HG03565 (cell line): ENCODE measurements around the gene STARD9.
A peak's percentile ranks its signal among the peaks of the same experiment; 100 is the strongest.

Experiments
- ATAC-seq: cut with Tn5 transposase; IDR thresholded peaks from one replicate; pipeline ENCODE4 v1.9.1; 2021; ENCODE audit warnings: mild to moderate bottlenecking, moderate library complexity; ENCODE audit not compliant: unreplicated experiment

The STARD9 gene

GRCh38 chr15:42727750-42728381, 152.5 kb downstream of the STARD9 start:
- no peak for ATAC-seq

- no peak for ATAC-seq
These were observed 153.2 kb downstream of the STARD9 start for GRCh38 chr15:42728560-42728959.

GRCh38 chr15:42728972-42729371, 153.6 kb downstream of the STARD9 start:
- no peak for ATAC-seq

DNA sequence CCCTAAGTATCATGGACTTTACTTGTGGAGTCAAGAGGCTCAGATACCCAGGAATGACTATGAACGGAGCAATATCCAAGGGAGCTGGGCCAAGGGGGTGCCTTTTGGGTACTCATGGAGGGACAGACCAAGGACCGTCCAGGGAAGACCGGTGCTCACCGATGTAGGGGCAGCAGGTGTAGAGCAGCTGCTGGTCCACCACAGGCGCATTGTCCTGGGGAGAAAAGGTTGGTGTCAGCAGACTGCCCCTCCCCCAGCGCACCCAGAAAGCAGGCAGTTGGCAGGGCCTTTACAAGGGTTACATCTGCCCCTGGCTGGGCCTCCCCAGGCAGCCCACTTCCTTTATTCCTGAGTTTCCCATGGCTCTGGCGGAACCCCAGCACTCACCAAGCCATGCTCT, 154.0 kb downstream of the STARD9 start:
- ATAC-seq, result no peak

GRCh38 chr15:42730135-42730534, 154.7 kb downstream of the STARD9 start:
- ATAC-seq, result no peak

DNA sequence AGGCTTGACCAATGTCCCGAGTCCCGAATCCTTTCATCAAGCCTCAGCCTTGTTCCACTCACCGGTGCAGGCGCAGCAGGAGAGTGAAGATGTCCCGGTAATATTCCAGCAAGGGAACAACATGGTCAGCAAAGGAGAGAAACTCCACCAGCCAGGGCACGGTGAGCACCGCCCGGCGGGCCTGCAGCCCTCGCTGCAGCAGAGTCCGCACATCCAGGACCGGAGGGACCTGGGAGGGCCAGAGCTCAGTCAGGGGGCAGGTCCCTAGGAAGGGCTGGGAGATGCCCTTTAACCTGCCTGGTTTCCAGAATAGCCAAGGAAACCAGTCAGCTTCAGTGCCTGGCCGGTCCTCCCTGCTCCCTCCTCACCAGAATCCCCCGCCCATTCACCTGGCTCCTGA, 155.1 kb downstream of the STARD9 start:
- no peak for ATAC-seq

GRCh38 chr15:42731461-42731860, 156.1 kb downstream of the STARD9 start:
- no peak for ATAC-seq

DNA sequence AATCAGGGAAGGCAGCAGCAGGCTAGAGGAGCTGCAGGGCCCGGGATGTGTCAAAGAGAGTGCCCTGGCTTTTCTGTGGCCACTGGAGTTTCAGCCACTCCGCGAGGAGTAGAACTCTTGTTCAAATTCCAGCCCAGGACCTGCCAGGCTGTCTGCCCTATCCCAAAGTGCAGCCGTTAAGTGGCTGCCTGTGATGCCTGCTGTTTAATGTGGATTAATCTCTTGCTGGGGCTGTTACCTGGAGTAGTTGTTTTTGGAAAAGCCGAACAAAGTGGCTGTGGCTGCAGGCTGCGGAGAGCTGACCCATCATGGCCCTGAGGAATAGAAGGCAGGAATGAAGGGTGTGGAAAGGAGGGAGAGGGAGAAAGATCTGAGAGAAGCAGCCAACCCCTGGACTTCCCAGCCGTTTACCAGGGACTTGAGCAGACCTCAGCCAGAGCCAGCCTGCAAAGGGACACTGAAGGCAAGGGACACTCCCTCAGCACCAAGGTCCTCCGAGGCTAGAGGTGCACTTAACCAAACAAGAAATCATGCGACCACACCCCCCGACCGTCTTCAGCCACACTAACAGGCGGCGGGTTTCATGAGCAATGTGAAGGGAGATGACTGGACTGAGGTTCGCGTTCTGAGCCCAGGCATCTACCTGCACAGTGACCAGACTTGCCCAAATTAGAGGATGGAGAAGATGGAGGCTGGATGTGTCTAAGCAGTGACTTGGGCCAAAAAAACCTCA, 156.9 kb downstream of the STARD9 start:
- ATAC-seq, result no peak

DNA sequence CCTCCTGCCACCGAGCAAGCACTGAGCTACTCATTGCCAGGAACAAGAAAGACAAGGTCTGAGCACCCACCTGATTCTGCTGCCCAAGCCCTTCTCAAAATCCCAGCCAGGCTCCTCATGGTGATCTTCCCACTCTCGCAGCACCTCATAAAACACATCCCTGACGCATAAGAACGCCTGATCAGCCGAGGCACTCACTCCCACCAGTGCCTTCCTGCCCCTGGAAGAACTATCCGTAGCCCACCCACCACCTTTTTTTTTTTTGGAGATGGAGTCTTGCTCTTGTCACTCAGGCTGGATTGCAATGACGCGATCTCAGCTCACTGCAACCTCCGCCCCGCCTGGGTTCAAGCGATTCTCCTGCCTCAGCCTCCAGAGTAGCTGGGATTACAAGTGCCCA, 157.6 kb downstream of the STARD9 start:
- ATAC-seq, result no peak

DNA sequence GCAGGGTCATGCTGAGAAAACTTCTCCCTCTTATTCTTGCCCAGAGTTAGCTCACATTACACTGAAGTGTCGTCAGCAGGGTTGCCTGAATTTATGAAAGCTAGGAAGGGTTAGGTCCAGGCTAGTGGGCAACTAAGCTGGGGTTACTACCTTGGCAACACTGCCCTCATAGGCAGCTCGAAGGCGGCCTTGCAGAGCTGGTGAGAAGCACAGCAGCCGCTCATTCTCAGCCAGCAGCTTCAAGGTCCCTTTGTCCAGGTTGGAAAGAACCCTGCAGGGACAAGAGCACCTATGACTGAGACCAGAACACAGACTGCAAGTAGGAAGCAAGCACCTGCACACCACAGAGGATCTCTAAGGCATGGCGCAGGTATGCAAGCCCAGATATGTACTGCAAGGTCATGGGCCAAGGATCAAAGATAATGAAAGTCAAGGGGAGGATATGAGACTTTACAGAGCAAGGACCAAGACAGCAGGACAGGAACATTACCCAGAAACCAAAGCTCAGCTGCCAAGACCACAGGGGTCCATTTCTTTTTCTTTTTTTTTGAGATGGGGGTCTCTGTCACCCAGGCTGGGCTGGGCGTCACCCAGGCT, 158.8 kb downstream of the STARD9 start:
- ATAC-seq, result no peak

DNA sequence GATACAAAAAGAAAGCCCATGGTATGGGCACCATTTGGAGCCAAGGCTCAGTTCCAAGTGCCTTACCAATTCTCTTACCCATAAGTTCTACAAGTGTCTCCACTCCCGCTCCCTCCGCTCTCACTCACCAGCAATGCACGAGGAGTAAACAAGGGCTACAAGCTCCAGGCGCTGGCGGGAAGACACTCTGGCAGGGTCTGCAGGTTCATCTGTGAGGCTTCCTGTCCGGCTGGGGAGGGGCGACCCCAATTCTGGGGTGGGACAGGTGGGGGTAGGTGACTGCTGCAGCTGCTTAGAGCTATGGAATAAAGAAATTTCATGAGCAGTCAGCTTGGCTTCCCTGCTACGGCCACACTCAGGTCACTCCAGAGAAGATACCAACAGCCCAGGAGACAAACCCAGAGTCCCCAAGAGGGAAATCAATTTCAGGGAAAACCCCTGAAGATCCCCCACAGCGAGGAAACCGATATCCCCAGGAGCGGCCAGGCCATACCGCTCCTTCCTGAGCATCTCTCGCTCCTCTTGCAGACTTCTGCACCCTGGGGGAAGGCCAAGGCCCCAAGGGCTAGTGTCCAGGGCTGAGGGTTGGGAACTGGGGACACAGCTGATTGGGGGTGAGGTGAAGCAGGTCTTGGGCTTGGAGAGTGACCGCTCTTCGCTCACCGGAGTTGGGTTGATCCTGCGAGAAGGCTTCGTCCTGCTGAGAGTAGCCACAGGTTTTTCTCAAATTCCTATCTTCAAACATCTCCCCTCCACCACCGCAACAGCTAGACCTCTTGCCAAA, 160.2 kb downstream of the STARD9 start:
- ATAC-seq, result no peak

GRCh38 chr15:42736178-42736792, 160.9 kb downstream of the STARD9 start:
- peak; percentile 11 for ATAC-seq

DNA sequence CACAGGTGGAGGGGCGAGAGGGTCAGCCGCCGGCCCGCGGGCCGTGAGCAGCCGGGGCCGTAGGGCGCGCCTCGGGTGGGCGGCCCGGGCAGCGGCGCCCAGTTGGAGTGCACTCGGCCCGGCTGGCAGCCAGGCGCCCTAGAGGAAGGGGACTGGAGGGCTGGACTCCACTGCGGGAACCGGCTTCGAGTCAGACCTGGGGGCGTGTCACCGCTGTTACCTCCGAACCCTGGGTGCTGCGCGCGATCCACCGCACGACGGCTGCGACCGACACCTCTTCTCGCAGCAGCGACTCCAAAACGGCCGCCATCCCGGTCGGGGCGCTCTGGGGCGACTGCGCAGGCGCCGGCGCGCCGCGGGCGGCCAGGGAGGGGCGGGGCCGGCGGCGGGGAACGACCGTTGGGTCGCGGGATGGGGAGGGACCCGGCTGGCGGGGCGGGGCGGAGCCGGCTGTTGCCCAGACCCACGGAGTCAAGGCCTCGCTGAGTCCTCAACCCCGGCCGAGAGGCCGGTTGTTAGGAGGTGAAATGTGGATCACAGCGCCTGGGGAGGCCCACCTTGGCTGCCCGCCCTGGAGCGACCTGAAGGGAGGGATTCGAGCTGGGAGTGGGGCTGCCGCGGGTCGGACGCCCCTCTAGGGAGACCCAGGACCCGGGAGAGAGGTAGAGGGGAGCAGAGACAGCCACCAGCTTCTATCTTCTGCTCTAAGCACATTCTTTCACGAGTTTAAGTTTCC, 161.6 kb downstream of the STARD9 start, which contains the start of gene CDAN1:
CDAN1 (minus strand) TSS at position 336 of the 736 bp plus-strand sequence; CDS start at position 310, 26 bp downstream.
- ATAC-seq, result peak; percentile 72

DNA sequence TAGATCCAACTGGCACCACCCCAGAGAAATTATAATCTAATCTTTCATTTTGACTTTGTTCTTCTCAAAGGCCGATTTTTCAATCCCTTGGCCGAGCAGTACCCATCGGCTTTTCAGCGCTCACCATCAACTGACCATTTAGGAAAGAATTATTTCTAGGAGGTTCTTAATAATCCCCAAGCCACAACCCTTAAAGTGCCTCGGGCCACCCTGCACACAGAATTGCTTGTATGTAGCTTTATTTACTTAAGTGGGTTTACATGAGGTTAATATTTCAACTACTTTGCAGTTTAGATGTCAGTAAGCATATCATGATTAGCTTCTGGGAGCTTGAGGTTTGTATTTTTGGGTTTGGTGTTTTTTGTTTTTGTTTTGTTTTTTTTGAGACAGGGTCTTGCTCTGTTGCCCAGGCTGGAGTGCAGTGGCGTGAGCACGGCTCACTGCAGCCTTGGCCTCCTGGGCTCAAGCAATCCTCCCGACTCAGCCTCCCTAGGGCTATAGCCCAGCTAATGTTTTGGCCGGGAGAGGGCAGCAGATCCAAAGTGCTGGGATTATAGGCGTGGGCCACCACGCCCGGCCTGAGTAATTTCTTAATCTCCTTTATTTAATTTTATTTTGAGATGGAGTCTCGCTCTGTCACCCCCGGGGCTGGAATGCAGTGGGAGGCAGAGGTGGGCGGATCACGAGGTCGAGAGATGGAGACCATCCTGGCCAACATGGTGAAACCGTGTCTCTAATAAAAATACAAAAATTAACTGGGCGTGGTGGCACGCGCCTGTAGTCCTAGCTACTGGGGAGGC, 162.3 kb downstream of the STARD9 start:
- no peak for ATAC-seq

DNA sequence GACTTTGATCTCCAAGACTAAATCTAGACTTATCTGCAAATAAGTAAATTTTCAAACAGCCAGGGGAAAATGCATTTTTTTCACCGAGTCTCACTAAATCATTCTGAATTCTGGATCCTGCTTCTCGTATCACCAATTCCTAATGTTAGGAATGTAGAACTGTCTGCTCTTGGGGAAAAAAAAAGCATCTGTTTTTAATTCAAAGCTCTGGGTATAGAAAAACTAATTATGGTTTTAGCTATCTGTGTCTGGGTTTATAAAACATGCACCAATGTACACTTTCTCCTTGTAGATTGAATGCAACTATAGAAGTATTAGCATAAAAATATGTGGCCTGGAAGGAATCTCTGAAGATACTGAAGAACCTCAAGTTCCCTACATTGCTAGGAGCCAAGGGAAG, 166.3 kb downstream of the STARD9 start:
- no peak for ATAC-seq

GRCh38 chr15:42742149-42742548, 166.7 kb downstream of the STARD9 start:
- no peak for ATAC-seq

DNA sequence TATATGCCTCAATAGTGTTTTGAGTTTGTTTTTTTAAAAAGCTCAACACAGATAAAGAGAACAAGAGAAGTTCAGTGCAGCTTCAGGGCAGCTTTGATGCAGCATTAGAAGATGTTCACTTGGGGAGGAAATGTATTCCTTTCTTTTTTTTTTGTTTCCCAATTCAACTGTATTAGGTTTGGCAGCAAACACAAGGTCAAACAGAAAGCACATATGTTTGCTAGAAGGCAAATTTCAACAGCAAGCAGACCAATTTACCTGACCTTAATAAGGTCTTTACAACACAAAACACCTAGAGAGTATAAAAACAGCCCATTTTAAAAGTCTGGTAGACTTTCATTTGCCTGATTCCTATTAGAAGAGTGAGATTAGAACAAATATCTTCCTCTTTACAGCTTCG, 168.8 kb downstream of the STARD9 start:
- ATAC-seq, result no peak

DNA sequence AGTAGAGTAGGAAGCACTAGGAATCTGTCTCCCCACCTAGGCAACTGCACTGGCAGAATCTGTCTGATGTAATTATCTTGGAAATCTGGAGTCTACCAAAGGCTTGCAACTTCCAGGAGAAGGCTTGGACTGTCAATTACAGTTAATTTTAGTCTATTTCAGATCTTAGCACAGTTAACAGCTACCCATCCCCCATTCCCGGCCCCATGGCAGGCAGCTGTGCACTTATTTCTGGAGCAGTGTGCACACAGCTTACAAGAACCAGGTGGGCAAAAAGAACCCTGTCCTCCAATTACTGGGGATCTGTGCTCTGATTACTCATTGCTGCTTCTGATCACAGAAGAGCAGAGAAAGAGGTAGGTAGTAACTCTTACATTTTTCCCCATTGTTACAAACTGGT, 173.9 kb downstream of the STARD9 start:
- no peak for ATAC-seq

DNA sequence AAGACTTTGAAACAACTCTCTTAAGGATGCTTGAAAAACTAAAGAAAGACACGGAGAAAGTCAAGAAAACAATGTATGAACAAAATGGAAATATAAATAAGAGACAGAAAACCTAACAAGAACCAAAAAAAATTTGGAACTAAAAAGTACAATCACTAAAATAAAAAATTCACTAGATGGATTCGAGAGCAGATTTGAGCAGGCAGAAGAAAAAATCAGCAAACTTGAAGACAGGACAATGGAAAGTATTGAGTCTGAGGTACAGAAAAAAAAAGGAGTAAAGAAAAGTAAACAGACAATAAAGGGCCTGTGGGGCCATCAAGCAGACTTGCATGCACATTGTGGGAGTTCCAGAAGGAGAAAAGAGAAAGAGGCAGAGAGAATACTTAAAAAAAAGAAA, 174.9 kb downstream of the STARD9 start:
- ATAC-seq, result no peak
